HepG2 (cell line): ENCODE data around the gene PTPDC1. TPM values are rescaled to one million over a fixed set of nuclear protein-coding genes. Genes with fewer than 3 reads are reported as not detected.

Source experiments
- ATAC-seq: fragments of 200-7000 bp; cut with Tn5 transposase; 3 replicates; pipeline ENCODE4 v1.9.1; 2020; ENCODE audit warnings: mild to moderate bottlenecking, moderate library complexity
- BruUV-seq: library from RNA; stranded (reverse); fragments of 400-500 nt; replicated peaks from 2 replicates; lab custom pipeline; 2021; lab: Mats Ljungman, UMichigan
- CTCF ChIA-PET: fragments of 300-600 bp; formaldehyde crosslinking; extraction: SDS; loops from one replicate; lab custom pipeline; 2021; ENCODE audit warnings: low total read pairs, inconsistent platforms, low intra/inter-chr PET ratio; lab: Yijun Ruan, JAX
- POLR2A ChIA-PET: fragments of 350-600 bp; sonication (Branson Sonifier 250); formaldehyde crosslinking; loops from one replicate; lab custom pipeline; 2020; ENCODE audit warnings: antibody characterized with exemption, inconsistent platforms; lab: Yijun Ruan, JAX
- DNase-seq: peaks from one replicate; pipeline ENCODE4 v3.0.0-alpha.2; 2015; ENCODE audit warnings: low spot score
- FAIRE-seq: peaks from 3 replicates; lab custom pipeline; 2011; peaks lifted over from hg19 to GRCh38; lab: Jason Lieb, UNC
- H2AFZ ChIP-seq: one replicate; pipeline ENCODE4 v1.6.1; 2011; ENCODE audit warnings: low read length, inconsistent platforms
- H3K27ac ChIP-seq: fragments of 300-600 bp; 3 replicates; pipeline ENCODE4 v1.8.0; 2011; ENCODE audit warnings: mixed run types, mild to moderate bottlenecking, mixed read lengths, low read length, inconsistent platforms; ENCODE audit not compliant: insufficient read depth; ENCODE audit errors: extremely low read length
- H3K27me3 ChIP-seq, 2 experiments: fragments of 200-600 bp in 1 of 2; 2 replicates in 1 of 2; 3 replicates in 1 of 2; pipeline versions ENCODE4 v1.6.0 to v1.8.0; 2011; ENCODE audit warnings: low read length in 2 of 2, mild to moderate bottlenecking in 2 of 2, moderate library complexity in 2 of 2, inconsistent platforms in 1 of 2; ENCODE audit not compliant: insufficient read depth in 2 of 2, control insufficient read depth in 1 of 2
- H3K36me3 ChIP-seq, 2 experiments: fragments of 200-600 bp in 1 of 2; replicated peaks in 1 of 2; 2 replicates in 1 of 2; 3 replicates in 1 of 2; pipeline versions ENCODE4 v1.5.1 to v1.8.0; 2011; ENCODE audit warnings: low read length in 2 of 2, inconsistent platforms in 1 of 2; ENCODE audit not compliant: insufficient read depth in 2 of 2, control insufficient read depth in 1 of 2
- H3K4me1 ChIP-seq: 2 replicates; pipeline ENCODE4 v1.5.1; 2012; ENCODE audit warnings: low read length, inconsistent platforms; ENCODE audit not compliant: insufficient read depth
- H3K4me2 ChIP-seq: 2 replicates; pipeline ENCODE4 v1.6.0; 2011; ENCODE audit warnings: low read depth, low read length, inconsistent platforms
- H3K4me3 ChIP-seq, 3 experiments: fragments of 200-600 bp in 1 of 3; sonication (generic), shearing (Covaris generic) in 1 of 3; replicated peaks in 1 of 3; 2 replicates each; pipeline ENCODE4 v1.5.1; 2011 to 2016; ENCODE audit warnings: low read length in 3 of 3, inconsistent platforms in 2 of 3, low read depth in 2 of 3, mild to moderate bottlenecking in 2 of 3, control low read depth in 1 of 3, mixed read lengths in 1 of 3; ENCODE audit not compliant: insufficient read depth in 1 of 3
- H3K79me2 ChIP-seq: one replicate; pipeline ENCODE4 v1.6.1; 2011; ENCODE audit warnings: low read length, inconsistent platforms; ENCODE audit not compliant: insufficient read depth
- H3K9ac ChIP-seq: 2 replicates; pipeline ENCODE4 v1.6.0; 2011; ENCODE audit warnings: mild to moderate bottlenecking, low read depth, low read length, inconsistent platforms; ENCODE audit not compliant: insufficient read depth
- H3K9me3 ChIP-seq: 2 replicates; pipeline ENCODE4 v1.5.1; 2012; ENCODE audit warnings: mild to moderate bottlenecking, low read length
- H4K20me1 ChIP-seq: 2 replicates; pipeline ENCODE4 v1.6.0; 2011; ENCODE audit warnings: inconsistent platforms, mild to moderate bottlenecking, low read length, moderate library complexity; ENCODE audit not compliant: insufficient read depth
- CBFB ChIP-seq: sonication (generic); formaldehyde crosslinking; IDR thresholded peaks from 2 replicates; pipeline ENCODE4 v1.4.0; 2020; ENCODE audit warnings: missing genetic modification reagents
- ZBTB37 ChIP-seq: sonication (generic); formaldehyde crosslinking; IDR thresholded peaks from 2 replicates; pipeline ENCODE4 v1.4.0; 2020; ENCODE audit warnings: mild to moderate bottlenecking, missing genetic modification reagents
- WGBS: methylation state at CpG from one replicate; pipeline ENCODE4 v1.1.6; 2017; ENCODE audit warnings: low lambda C conversion rate; 5-methylcytosine and 5-hydroxymethylcytosine counted together
- in situ Hi-C: cut with HindIII; loops from 2 replicates; pipeline ENCODE4 v1.10.0; 2017; ENCODE audit warnings: low pct_unique_long_range_greater_than_20kb; ENCODE audit not compliant: extremely low pct_ligation_motif_present
- intact Hi-C: fragments of 100-400 bp; cut with micrococcal nuclease; formaldehyde crosslinking; loops from one replicate; pipeline ENCODE4 v1.10.0; 2022; ENCODE audit not compliant: unreplicated experiment
- polyA plus RNA-seq, 8 experiments: library from polyadenylated mRNA; depleted of rRNA in 3 of 8; stranded (reverse) in 7 of 8; unstranded in 1 of 8; fragments of >200 nt; fragmentation: Illumina TruSeq in 4 of 8; extraction: Trizol in 4 of 8; gene quantifications; 2 replicates each; pipeline versions ENCODE4 v1.2.1 to v1.2.3, GENCODE V29; 2011 to 2016; ENCODE audit warnings: low read depth in 4 of 8, missing spikeins in 1 of 8, mixed read lengths in 1 of 8; ENCODE audit not compliant: insufficient read depth in 1 of 8
- total RNA-seq, 5 experiments: library from RNA; depleted of rRNA; stranded (reverse); fragments of >200 nt; fragmentation: Illumina TruSeq; extraction: Trizol; gene quantifications; 2 replicates each; pipeline ENCODE4 v1.2.3, GENCODE V29; 2016; ENCODE audit warnings: low read depth in 1 of 5
- TF ChIP-seq, protein P1 (sequence below): IDR thresholded peaks from 2 replicates; pipeline ENCODE4 v1.6.1; 2016; ENCODE audit warnings: low read depth, control low read depth
- TF ChIP-seq, protein P2 (sequence below): IDR thresholded peaks from 2 replicates; pipeline ENCODE4 v1.6.1; 2016; ENCODE audit warnings: missing compliant biosample characterization, missing genetic modification reagents, borderline replicate concordance

The PTPDC1 gene
- total and polyA plus RNA-seq, 2 of the 13 experiments (the other 11 are each of a cell fraction or from before 2014, with no cell fraction given): 6.1 to 8.6 TPM

GRCh38 chr9:94140418-94140780, 56.1 kb downstream of the PTPDC1 start:
- BruUV-seq: no TSS peak
- intact Hi-C loops: no loop called here
- H4K20me1 ChIP-seq: no peaks in the 10 kb centered on the region
- H3K4me1 ChIP-seq: peaks cover 15% of the 10 kb centered on the region; the same call in 1 of the 2 replicates
- H3K9me3 ChIP-seq: no peaks in the 10 kb centered on the region
- H3K27me3 ChIP-seq: no peaks in the 10 kb centered on the region; a peak in 1 of 5 replicates
- POLR2A ChIA-PET: no interaction called here
- CTCF ChIA-PET: no interaction called here
- no peak for ATAC-seq
- no peaks in the 10 kb centered on the region for H3K79me2 ChIP-seq
- no peak overlapping the region for H3K4me3 ChIP-seq
- no peak overlapping the region for H3K9ac ChIP-seq
- in situ Hi-C loops: no loop called here
- no peak overlapping the region for H2AFZ ChIP-seq
- H3K36me3 ChIP-seq: no peaks in the 10 kb centered on the region
- DNase-seq: no peak
- no peak for FAIRE-seq
- TF ChIP-seq, protein P1, sequence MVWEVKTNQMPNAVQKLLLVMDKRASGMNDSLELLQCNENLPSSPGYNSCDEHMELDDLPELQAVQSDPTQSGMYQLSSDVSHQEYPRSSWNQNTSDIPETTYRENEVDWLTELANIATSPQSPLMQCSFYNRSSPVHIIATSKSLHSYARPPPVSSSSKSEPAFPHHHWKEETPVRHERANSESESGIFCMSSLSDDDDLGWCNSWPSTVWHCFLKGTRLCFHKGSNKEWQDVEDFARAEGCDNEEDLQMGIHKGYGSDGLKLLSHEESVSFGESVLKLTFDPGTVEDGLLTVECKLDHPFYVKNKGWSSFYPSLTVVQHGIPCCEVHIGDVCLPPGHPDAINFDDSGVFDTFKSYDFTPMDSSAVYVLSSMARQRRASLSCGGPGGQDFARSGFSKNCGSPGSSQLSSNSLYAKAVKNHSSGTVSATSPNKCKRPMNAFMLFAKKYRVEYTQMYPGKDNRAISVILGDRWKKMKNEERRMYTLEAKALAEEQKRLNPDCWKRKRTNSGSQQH (CRISPR knock-in tag): no peak
- TF ChIP-seq CBFB (CRISPR knock-in tag) (no peak), ZBTB37 (no peak)
- TF ChIP-seq, protein P2, sequence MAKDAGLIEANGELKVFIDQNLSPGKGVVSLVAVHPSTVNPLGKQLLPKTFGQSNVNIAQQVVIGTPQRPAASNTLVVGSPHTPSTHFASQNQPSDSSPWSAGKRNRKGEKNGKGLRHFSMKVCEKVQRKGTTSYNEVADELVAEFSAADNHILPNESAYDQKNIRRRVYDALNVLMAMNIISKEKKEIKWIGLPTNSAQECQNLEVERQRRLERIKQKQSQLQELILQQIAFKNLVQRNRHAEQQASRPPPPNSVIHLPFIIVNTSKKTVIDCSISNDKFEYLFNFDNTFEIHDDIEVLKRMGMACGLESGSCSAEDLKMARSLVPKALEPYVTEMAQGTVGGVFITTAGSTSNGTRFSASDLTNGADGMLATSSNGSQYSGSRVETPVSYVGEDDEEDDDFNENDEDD (CRISPR knock-in tag): no peak
- 33% methylated on average over 4 of the region's 4 CpGs for WGBS
- H3K4me2 ChIP-seq: no peak overlapping the region
- no peak overlapping the region for H3K27ac ChIP-seq
